SU-DHL-6 (cell line): ENCODE data around the gene ACP5.

Experiments used
- H2AFZ ChIP-seq: fragments of 200-600 bp; sonication (generic); 2 replicates; pipeline ENCODE4 v1.6.1; 2014; ENCODE audit warnings: low read depth, mild to moderate bottlenecking, moderate library complexity, mixed read lengths, antibody characterized with exemption, low read length; ENCODE audit not compliant: severe bottlenecking
- H3F3A ChIP-seq: fragments of 200-600 bp; shearing (Covaris generic); 2 replicates; pipeline ENCODE4 v1.6.0; 2016; ENCODE audit warnings: antibody characterized with exemption, mild to moderate bottlenecking; ENCODE audit not compliant: insufficient read depth
- H3K27ac ChIP-seq: fragments of 200-600 bp; sonication (generic); 2 replicates; pipeline ENCODE4 v1.5.1; 2016; ENCODE audit warnings: low read depth, mild to moderate bottlenecking, low read length, moderate library complexity, mixed read lengths
- H3K27me3 ChIP-seq: fragments of 200-600 bp; sonication (generic), shearing (Covaris generic); 2 replicates; pipeline ENCODE4 v1.6.0; 2014; ENCODE audit warnings: mild to moderate bottlenecking, low read length
- H3K36me3 ChIP-seq: fragments of 200-600 bp; sonication (generic); 2 replicates; pipeline ENCODE4 v1.6.1; 2014; ENCODE audit warnings: mild to moderate bottlenecking, low read length, mixed read lengths
- H3K4me2 ChIP-seq: fragments of 300-600, 200-600 bp; shearing (Covaris generic), sonication (generic); 2 replicates; pipeline ENCODE4 v1.6.0; 2014; ENCODE audit warnings: low read length, low read depth, mild to moderate bottlenecking; ENCODE audit not compliant: poor library complexity, severe bottlenecking
- H3K4me3 ChIP-seq: fragments of 200-600 bp; sonication (generic); 2 replicates; pipeline ENCODE4 v1.5.1; 2014; ENCODE audit warnings: antibody characterized with exemption, low read length, mild to moderate bottlenecking, mixed read lengths; ENCODE audit not compliant: insufficient read depth, poor library complexity, severe bottlenecking
- H3K79me2 ChIP-seq: fragments of 200-600 bp; sonication (generic); 2 replicates; pipeline ENCODE4 v1.6.1; 2014; ENCODE audit warnings: mild to moderate bottlenecking, low read length, moderate library complexity; ENCODE audit not compliant: insufficient read depth
- H3K9ac ChIP-seq: fragments of 200-600 bp; sonication (generic); 2 replicates; pipeline ENCODE4 v1.7.0; 2014; ENCODE audit warnings: mild to moderate bottlenecking, low read length
- H3K9me2 ChIP-seq: fragments of 200-600 bp; sonication (generic); replicated peaks from 2 replicates; pipeline ENCODE4 v1.6.1; 2014; ENCODE audit warnings: low read length; ENCODE audit not compliant: insufficient read depth
- H3K9me3 ChIP-seq: fragments of 200-600 bp; sonication (generic); 2 replicates; pipeline ENCODE4 v1.6.1; 2014; ENCODE audit warnings: low read length, mixed read lengths; ENCODE audit not compliant: insufficient read depth
- H4K20me1 ChIP-seq: fragments of 200-600 bp; sonication (generic); 2 replicates; pipeline ENCODE4 v1.6.1; 2014; ENCODE audit warnings: low read depth, mild to moderate bottlenecking, antibody characterized with exemption, low read length, moderate library complexity, mixed read lengths
- EZH2phosphoT487 ChIP-seq: fragments of 200-600 bp; sonication (generic), shearing (Covaris generic); conservative IDR thresholded peaks from 2 replicates; pipeline ENCODE4 v1.6.1; 2018; ENCODE audit warnings: mild to moderate bottlenecking, antibody characterized with exemption, low read length, moderate library complexity, mixed read lengths
- TF ChIP-seq, protein P1 (sequence below): fragments of 200-600 bp; sonication (generic); IDR thresholded peaks from one replicate; pipeline ENCODE4 v1.5.1; 2017; ENCODE audit warnings: antibody characterized with exemption, mild to moderate bottlenecking, low read length, moderate library complexity; ENCODE audit not compliant: insufficient read depth, poor library complexity, severe bottlenecking

ACP5 gene

DNA sequence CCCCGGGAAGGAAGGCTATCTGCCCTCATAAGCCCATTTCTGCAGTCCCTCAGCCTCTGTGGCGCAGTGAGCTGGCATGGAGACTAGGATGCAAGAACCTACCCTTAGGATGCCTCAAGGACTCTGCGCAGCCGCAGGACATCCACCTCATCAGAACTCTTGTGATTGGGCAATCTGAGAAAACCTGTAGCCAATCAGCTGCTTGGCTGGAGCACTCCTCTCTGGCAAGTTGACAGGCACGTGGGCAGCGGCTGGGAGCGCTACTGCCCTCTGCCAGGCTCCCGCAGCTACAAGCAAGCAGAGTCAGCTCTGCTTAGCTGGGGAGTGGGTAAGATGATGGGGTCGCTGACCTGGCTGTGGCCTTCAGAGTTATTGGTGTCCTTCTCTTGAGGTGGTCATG is 47.0 kb downstream of the ACP5 start:
- Histone ChIP-seq H3K79me2 (peaks cover 21% of the 10 kb centered on the region), H3K9ac (no peak overlapping the region), H3F3A (peaks cover 8% of the 10 kb centered on the region; the same call in 1 of the 2 replicates), H4K20me1 (no peaks in the 10 kb centered on the region), H3K27me3 (no peaks in the 10 kb centered on the region), H2AFZ (no peak overlapping the region), H3K9me3 (no peaks in the 10 kb centered on the region), H3K4me3 (no peak overlapping the region), H3K4me2 (no peak overlapping the region), H3K27ac (no peak overlapping the region), H3K36me3 (no peaks in the 10 kb centered on the region), H3K9me2 (no peaks in the 10 kb centered on the region)
- TF ChIP-seq EZH2phosphoT487 = no peak
- TF ChIP-seq, protein P1, sequence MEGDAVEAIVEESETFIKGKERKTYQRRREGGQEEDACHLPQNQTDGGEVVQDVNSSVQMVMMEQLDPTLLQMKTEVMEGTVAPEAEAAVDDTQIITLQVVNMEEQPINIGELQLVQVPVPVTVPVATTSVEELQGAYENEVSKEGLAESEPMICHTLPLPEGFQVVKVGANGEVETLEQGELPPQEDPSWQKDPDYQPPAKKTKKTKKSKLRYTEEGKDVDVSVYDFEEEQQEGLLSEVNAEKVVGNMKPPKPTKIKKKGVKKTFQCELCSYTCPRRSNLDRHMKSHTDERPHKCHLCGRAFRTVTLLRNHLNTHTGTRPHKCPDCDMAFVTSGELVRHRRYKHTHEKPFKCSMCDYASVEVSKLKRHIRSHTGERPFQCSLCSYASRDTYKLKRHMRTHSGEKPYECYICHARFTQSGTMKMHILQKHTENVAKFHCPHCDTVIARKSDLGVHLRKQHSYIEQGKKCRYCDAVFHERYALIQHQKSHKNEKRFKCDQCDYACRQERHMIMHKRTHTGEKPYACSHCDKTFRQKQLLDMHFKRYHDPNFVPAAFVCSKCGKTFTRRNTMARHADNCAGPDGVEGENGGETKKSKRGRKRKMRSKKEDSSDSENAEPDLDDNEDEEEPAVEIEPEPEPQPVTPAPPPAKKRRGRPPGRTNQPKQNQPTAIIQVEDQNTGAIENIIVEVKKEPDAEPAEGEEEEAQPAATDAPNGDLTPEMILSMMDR = no peak

DNA sequence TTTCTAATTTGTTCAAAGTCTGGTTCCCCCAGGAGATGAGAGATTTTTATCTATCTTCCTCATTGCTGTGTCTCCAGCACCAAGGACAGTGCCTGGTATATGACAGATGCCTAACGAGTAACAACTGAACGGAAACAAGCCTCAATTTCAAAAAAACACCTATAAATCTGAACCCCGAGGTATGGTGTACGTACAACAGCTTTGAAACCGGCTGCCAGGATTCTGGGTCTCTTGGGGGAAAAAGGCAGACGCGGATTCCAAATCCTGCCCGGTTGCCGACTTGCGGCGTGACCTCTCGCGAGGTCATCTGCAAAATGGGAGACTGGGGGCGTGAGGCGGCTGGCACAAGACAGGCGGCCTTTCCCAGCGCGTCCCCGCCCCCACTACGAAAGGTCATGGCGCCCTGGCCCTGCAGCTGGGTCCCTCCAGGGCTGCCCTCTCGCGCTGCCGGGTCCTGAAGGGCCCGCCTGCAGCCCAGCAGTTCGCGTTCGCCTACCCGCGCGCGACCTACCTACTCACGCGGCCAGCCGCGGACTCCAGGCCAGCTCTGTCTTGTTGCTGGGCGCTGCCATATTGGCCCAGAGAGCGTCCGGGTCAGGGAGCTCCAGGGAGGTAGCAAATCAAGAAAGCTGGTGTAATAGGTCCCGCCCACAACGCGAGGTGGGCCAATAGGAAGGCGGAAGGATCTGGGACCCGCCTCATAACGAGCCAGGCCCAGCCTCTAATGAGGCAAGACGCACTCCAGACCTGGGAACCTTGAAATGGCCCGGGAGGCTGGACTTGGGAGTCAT is 48.7 kb downstream of the ACP5 start, which contains the start of gene ECSIT:
Gene ECSIT, minus strand, starts transcription at position 584 of the 791 bp plus-strand sequence. CDS start 9,964 bp downstream, outside the sequence.
- H3K9ac ChIP-seq = peak within 1 kb of the TSS; percentile 68
- peak within 1 kb of the TSS; percentile 88 for H3K4me3 ChIP-seq
- H3K4me2 ChIP-seq = peak within 1 kb of the TSS; percentile 68
- peaks cover 21% of the 10 kb centered on the region for H3K79me2 ChIP-seq
- H4K20me1 ChIP-seq = no peaks in the 10 kb centered on the region
- no peaks in the 10 kb centered on the region for H3K9me2 ChIP-seq
- TF ChIP-seq, protein P1 = no peak
- no peak for TF ChIP-seq EZH2phosphoT487
- no peaks in the 10 kb centered on the region for H3F3A ChIP-seq
- peak within 1 kb of the TSS; percentile 33; the same call in 1 of the 2 replicates for H3K27ac ChIP-seq
- H3K9me3 ChIP-seq = no peaks in the 10 kb centered on the region
- H3K36me3 ChIP-seq = no peaks in the 10 kb centered on the region
- H2AFZ ChIP-seq = peak within 1 kb of the TSS; percentile 84
- no peaks in the 10 kb centered on the region for H3K27me3 ChIP-seq
